ENCODE measurements around the gene SLC39A11.

SLC39A11 gene

GRCh38 chr17:72976971-72977770, 115.3 kb downstream of the SLC39A11 start:
- H3K27me3 ChIP-seq (ENCODE audit: insufficient read depth, poor library complexity, severe bottlenecking) = no peaks in the 10 kb centered on the region
- TF ChIP-seq GABPA (IDR thresholded peaks at IDR 0.05; ENCODE audit: low read depth) (no peak), POLR2AphosphoS5 (IDR thresholded peaks at IDR 0.05; ENCODE audit: low read depth) (no peak), REST (IDR thresholded peaks at IDR 0.05; ENCODE audit: insufficient replicate concordance, low read depth) (no peak), SPI1 (IDR thresholded peaks at IDR 0.05; ENCODE audit: borderline replicate concordance, low read depth) (0 out of 2 replicates have a peak, but pooled peaks have one; percentile 4), CTCF (IDR thresholded peaks at IDR 0.05; ENCODE audit: insufficient read depth, low read length) (no peak)
- DNase-seq (ENCODE audit: low read depth in 1 of 2, low spot score in 1 of 2) = peak in 1 of 2 experiments; percentile 12
- H3K4me3 ChIP-seq (replicated peaks; ENCODE audit: insufficient read depth, low read length) = no peak overlapping the region
- H3K27ac ChIP-seq (replicated peaks) = no peak overlapping the region

GRCh38 chr17:72975509-72975908, 117.0 kb downstream of the SLC39A11 start:
- no peaks in the 10 kb centered on the region for H3K27me3 ChIP-seq (ENCODE audit: insufficient read depth, poor library complexity, severe bottlenecking)
- H3K4me3 ChIP-seq (replicated peaks; ENCODE audit: insufficient read depth, low read length) = no peak overlapping the region
- H3K27ac ChIP-seq (replicated peaks) = no peak overlapping the region
- no peak for DNase-seq (ENCODE audit: low read depth in 1 of 2, low spot score in 1 of 2)
- TF ChIP-seq SPI1 (IDR thresholded peaks at IDR 0.05; ENCODE audit: borderline replicate concordance, low read depth) (no peak), CTCF (IDR thresholded peaks at IDR 0.05; ENCODE audit: insufficient read depth, low read length) (no peak), GABPA (IDR thresholded peaks at IDR 0.05; ENCODE audit: low read depth) (no peak), POLR2AphosphoS5 (IDR thresholded peaks at IDR 0.05; ENCODE audit: low read depth) (no peak), REST (IDR thresholded peaks at IDR 0.05; ENCODE audit: insufficient replicate concordance, low read depth) (no peak)

- Histone ChIP-seq H3K27me3 (ENCODE audit: insufficient read depth, poor library complexity, severe bottlenecking) (no peaks in the 10 kb centered on the region), H3K4me3 (replicated peaks; ENCODE audit: insufficient read depth, low read length) (no peak overlapping the region), H3K27ac (replicated peaks) (no peak overlapping the region)
- DNase-seq (ENCODE audit: low read depth in 1 of 2, low spot score in 1 of 2) = no peak
- TF ChIP-seq CTCF (IDR thresholded peaks at IDR 0.05; ENCODE audit: insufficient read depth, low read length) (no peak), REST (IDR thresholded peaks at IDR 0.05; ENCODE audit: insufficient replicate concordance, low read depth) (no peak), SPI1 (IDR thresholded peaks at IDR 0.05; ENCODE audit: borderline replicate concordance, low read depth) (no peak)
Measured at GRCh38 chr17:72974605-72975232, 117.8 kb downstream of the SLC39A11 start.

Data from HL-60 (cell line).